ENCODE data around the gene CDK5RAP2. TPM values are rescaled to one million over a fixed set of nuclear protein-coding genes. Genes with fewer than 3 reads are reported as not detected.

Gene CDK5RAP2
- polyA plus RNA-seq, 1 donor (not counting 4 experiments of a cell fraction or from before 2014, with no cell fraction given): 22.4 TPM

DNA sequence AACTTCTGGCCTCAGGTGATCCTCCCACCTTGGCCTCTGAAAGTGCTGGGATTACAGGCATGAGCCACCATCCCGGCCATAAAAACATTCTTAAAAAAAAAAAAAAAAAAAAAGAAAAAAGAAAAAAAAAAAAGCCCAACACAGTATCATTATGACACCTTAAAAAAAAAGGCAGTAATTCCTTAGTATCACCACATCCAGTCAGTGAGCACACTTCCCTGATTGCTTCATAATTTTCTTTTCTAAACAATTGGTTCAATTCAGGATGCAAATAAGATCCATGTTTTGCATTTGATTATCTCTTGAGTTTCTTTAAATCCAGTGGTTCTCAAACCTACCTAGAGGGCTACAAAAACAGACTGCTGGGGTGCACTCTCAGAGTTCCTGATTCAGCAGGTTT, 182.5 kb downstream of the CDK5RAP2 start:
- H3K27me3 ChIP-seq (ENCODE audit: control insufficient read depth, extremely low read depth, insufficient read depth, low read length): no peaks in the 10 kb centered on the region
- H4K20me1 ChIP-seq (ENCODE audit: control insufficient read depth, extremely low read depth, insufficient read depth, low read length): no peaks in the 10 kb centered on the region
- H3K9me3 ChIP-seq (ENCODE audit: control insufficient read depth, low read depth, low read length): no peaks in the 10 kb centered on the region
- no peaks in the 10 kb centered on the region for H3K79me2 ChIP-seq (ENCODE audit: control insufficient read depth, insufficient read depth, low read length)
- dilution Hi-C loops (cut with MboI; ENCODE audit: extremely low pct_ligation_motif_present, low sequenced_read_pairs): no loop called here
- H3K36me3 ChIP-seq (ENCODE audit: control insufficient read depth in 2 of 2, extremely low read depth in 1 of 2, insufficient read depth in 2 of 2, low read length in 2 of 2): peaks cover 34 to 44% of the 10 kb centered on the region in 2 experiments
- no peak overlapping the region for H3K4me3 ChIP-seq (ENCODE audit: control insufficient read depth in 2 of 3, extremely low read depth in 1 of 3, insufficient read depth in 2 of 3, low read depth in 1 of 3, low read length in 3 of 3)
- H3K9me1 ChIP-seq (ENCODE audit: control insufficient read depth, extremely low read depth, insufficient read depth, low read length): no peaks in the 10 kb centered on the region
- H2AFZ ChIP-seq (ENCODE audit: control insufficient read depth, low read length): no peak overlapping the region
- no peak overlapping the region for H3K27ac ChIP-seq (ENCODE audit: control insufficient read depth, insufficient read depth, low read length)
- FAIRE-seq (no peak), DNase-seq (ENCODE audit: low read depth, low spot score) (no peak)
- H3K9ac ChIP-seq (ENCODE audit: control insufficient read depth, extremely low read depth, insufficient read depth, low read length): no peak overlapping the region
- H3K4me2 ChIP-seq (ENCODE audit: control insufficient read depth, extremely low read depth, insufficient read depth, low read depth, low read length): no peak overlapping the region
- TF ChIP-seq, protein P1, sequence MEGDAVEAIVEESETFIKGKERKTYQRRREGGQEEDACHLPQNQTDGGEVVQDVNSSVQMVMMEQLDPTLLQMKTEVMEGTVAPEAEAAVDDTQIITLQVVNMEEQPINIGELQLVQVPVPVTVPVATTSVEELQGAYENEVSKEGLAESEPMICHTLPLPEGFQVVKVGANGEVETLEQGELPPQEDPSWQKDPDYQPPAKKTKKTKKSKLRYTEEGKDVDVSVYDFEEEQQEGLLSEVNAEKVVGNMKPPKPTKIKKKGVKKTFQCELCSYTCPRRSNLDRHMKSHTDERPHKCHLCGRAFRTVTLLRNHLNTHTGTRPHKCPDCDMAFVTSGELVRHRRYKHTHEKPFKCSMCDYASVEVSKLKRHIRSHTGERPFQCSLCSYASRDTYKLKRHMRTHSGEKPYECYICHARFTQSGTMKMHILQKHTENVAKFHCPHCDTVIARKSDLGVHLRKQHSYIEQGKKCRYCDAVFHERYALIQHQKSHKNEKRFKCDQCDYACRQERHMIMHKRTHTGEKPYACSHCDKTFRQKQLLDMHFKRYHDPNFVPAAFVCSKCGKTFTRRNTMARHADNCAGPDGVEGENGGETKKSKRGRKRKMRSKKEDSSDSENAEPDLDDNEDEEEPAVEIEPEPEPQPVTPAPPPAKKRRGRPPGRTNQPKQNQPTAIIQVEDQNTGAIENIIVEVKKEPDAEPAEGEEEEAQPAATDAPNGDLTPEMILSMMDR (optimal IDR thresholded peaks at IDR 0.05 in 1 of 3, IDR thresholded peaks at IDR 0.05 in 1 of 3, conservative IDR thresholded peaks at IDR 0.05 in 1 of 3; ENCODE audit: extremely low read depth in 1 of 3, insufficient read depth in 2 of 3, low read length in 3 of 3): no peak
- no peak for TF ChIP-seq EZH2 (IDR thresholded peaks at IDR 0.05; ENCODE audit: low read length)
- H3K4me1 ChIP-seq (ENCODE audit: control insufficient read depth, extremely low read depth, insufficient read depth, low read length): no peaks in the 10 kb centered on the region

DNA sequence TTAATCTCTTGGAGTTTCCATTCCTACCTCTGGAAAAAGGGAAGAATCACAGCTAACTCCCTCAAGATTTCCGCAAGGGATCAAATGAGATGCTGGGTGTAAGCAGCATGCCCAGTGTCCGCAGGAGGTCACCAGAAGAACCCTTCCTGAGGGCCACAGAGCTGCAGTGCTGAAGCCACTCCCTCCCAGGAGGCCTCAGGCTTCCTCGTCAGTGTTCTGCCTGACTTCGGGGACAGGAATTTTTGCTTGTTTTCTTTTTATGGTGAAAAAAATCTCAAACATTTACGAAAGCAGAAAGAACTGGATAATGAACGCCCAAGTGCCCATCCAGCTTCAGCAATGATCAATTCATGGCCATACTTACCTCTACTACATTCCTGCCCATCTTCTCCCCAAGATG, 183.0 kb downstream of the CDK5RAP2 start:
- H3K79me2 ChIP-seq (ENCODE audit: control insufficient read depth, insufficient read depth, low read length): no peaks in the 10 kb centered on the region
- no peak overlapping the region for H2AFZ ChIP-seq (ENCODE audit: control insufficient read depth, low read length)
- no peaks in the 10 kb centered on the region for H4K20me1 ChIP-seq (ENCODE audit: control insufficient read depth, extremely low read depth, insufficient read depth, low read length)
- no peak overlapping the region for H3K9ac ChIP-seq (ENCODE audit: control insufficient read depth, extremely low read depth, insufficient read depth, low read length)
- H3K9me1 ChIP-seq (ENCODE audit: control insufficient read depth, extremely low read depth, insufficient read depth, low read length): no peaks in the 10 kb centered on the region
- H3K4me3 ChIP-seq (ENCODE audit: control insufficient read depth in 2 of 3, extremely low read depth in 1 of 3, insufficient read depth in 2 of 3, low read depth in 1 of 3, low read length in 3 of 3): no peak overlapping the region
- H3K36me3 ChIP-seq (ENCODE audit: control insufficient read depth in 2 of 2, extremely low read depth in 1 of 2, insufficient read depth in 2 of 2, low read length in 2 of 2): peaks cover 37 to 41% of the 10 kb centered on the region in 2 experiments
- H3K27ac ChIP-seq (ENCODE audit: control insufficient read depth, insufficient read depth, low read length): no peak overlapping the region
- no peak for TF ChIP-seq EZH2 (IDR thresholded peaks at IDR 0.05; ENCODE audit: low read length)
- TF ChIP-seq, protein P1 (optimal IDR thresholded peaks at IDR 0.05 in 1 of 3, IDR thresholded peaks at IDR 0.05 in 1 of 3, conservative IDR thresholded peaks at IDR 0.05 in 1 of 3; ENCODE audit: extremely low read depth in 1 of 3, insufficient read depth in 2 of 3, low read length in 3 of 3): no peak
- dilution Hi-C loops (cut with MboI; ENCODE audit: extremely low pct_ligation_motif_present, low sequenced_read_pairs): no loop called here
- H3K27me3 ChIP-seq (ENCODE audit: control insufficient read depth, extremely low read depth, insufficient read depth, low read length): no peaks in the 10 kb centered on the region
- FAIRE-seq (no peak), DNase-seq (ENCODE audit: low read depth, low spot score) (no peak)
- H3K4me2 ChIP-seq (ENCODE audit: control insufficient read depth, extremely low read depth, insufficient read depth, low read depth, low read length): no peak overlapping the region
- no peaks in the 10 kb centered on the region for H3K9me3 ChIP-seq (ENCODE audit: control insufficient read depth, low read depth, low read length)
- H3K4me1 ChIP-seq (ENCODE audit: control insufficient read depth, extremely low read depth, insufficient read depth, low read length): no peaks in the 10 kb centered on the region
